Activated CD8-positive, alpha-beta T cell treated with anti-CD3 and anti-CD28 coated beads for 36 hours (primary cell): ENCODE measurements around the gene TBC1D13. TPM values are rescaled to one million over a fixed set of nuclear protein-coding genes. Genes with fewer than 3 reads are reported as not detected.

Experiments used
- ATAC-seq: fragments of 200-7000 bp; cut with Tn5 transposase; one replicate; pipeline ENCODE4 v1.10.0; 2021; ENCODE audit warnings: mild to moderate bottlenecking, moderate library complexity
- CTCF ChIA-PET: fragments of 350-600 bp; sonication (Branson Sonifier 250); formaldehyde crosslinking; loops from one replicate; lab custom pipeline; 2021; ENCODE audit warnings: antibody characterized with exemption; lab: Charles Lee
- POLR2A ChIA-PET: fragments of 350-600 bp; sonication (Branson Sonifier 250); formaldehyde crosslinking; loops from one replicate; lab custom pipeline; 2021; ENCODE audit warnings: antibody characterized with exemption; lab: Charles Lee
- DNase-seq: peaks from one replicate; pipeline ENCODE4 v3.0.0-alpha.2; 2020
- H3K27ac Mint-ChIP-seq: one replicate; pipeline ENCODE4 v1.8.0; 2021; ENCODE audit warnings: mild to moderate bottlenecking, mixed read lengths
- H3K27me3 Mint-ChIP-seq: one replicate; pipeline ENCODE4 v1.8.0; 2021; ENCODE audit warnings: mixed read lengths
- H3K36me3 Mint-ChIP-seq: one replicate; pipeline ENCODE4 v1.8.0; 2021; ENCODE audit warnings: low read depth, mixed read lengths
- H3K4me1 Mint-ChIP-seq: one replicate; pipeline ENCODE4 v1.8.0; 2021; ENCODE audit warnings: low read depth, mixed read lengths
- H3K4me3 Mint-ChIP-seq: one replicate; pipeline ENCODE4 v1.8.0; 2021; ENCODE audit warnings: mild to moderate bottlenecking, moderate library complexity, mixed read lengths
- H3K9me3 Mint-ChIP-seq: one replicate; pipeline ENCODE4 v1.8.0; 2021; ENCODE audit warnings: mixed read lengths
- intact Hi-C: fragments of 100-400 bp; cut with micrococcal nuclease; formaldehyde crosslinking; loops from one replicate; pipeline ENCODE4 v1.10.0; 2022
- total RNA-seq, 2 experiments: library from RNA; stranded (reverse); gene quantifications; one replicate each; pipeline ENCODE4 v1.2.3, GENCODE V29; 2021
- TF ChIP-seq, protein P1 (sequence below): fragments of 200-600 bp; IDR thresholded peaks from one replicate; pipeline ENCODE4 v1.8.0; 2022; ENCODE audit warnings: antibody characterized with exemption, mild to moderate bottlenecking

Gene TBC1D13
- total RNA-seq, 2 experiments from 2014 or later, result 11.7 to 12.5 TPM

GRCh38 chr9:128765499-128765898 is 21.6 kb upstream of the TBC1D13 start:
- no peaks in the 10 kb centered on the region for H3K36me3 Mint-ChIP-seq
- ATAC-seq (no peak), DNase-seq (no peak)
- TF ChIP-seq, protein P1, sequence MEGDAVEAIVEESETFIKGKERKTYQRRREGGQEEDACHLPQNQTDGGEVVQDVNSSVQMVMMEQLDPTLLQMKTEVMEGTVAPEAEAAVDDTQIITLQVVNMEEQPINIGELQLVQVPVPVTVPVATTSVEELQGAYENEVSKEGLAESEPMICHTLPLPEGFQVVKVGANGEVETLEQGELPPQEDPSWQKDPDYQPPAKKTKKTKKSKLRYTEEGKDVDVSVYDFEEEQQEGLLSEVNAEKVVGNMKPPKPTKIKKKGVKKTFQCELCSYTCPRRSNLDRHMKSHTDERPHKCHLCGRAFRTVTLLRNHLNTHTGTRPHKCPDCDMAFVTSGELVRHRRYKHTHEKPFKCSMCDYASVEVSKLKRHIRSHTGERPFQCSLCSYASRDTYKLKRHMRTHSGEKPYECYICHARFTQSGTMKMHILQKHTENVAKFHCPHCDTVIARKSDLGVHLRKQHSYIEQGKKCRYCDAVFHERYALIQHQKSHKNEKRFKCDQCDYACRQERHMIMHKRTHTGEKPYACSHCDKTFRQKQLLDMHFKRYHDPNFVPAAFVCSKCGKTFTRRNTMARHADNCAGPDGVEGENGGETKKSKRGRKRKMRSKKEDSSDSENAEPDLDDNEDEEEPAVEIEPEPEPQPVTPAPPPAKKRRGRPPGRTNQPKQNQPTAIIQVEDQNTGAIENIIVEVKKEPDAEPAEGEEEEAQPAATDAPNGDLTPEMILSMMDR, result no peak
- POLR2A ChIA-PET, result no interaction called here
- CTCF ChIA-PET, result interaction anchor here (1.0 to 1.5 kb wide), 2 partner anchors 40 to 163 kb away, joined by 3 read pairs; no protein-coding TSS in a partner anchor
- H3K27me3 Mint-ChIP-seq, result no peaks in the 10 kb centered on the region
- H3K4me3 Mint-ChIP-seq, result no peak overlapping the region
- intact Hi-C loops, result no loop called here
- H3K27ac Mint-ChIP-seq, result no peak overlapping the region
- H3K4me1 Mint-ChIP-seq, result peaks cover 18% of the 10 kb centered on the region
- no peaks in the 10 kb centered on the region for H3K9me3 Mint-ChIP-seq

DNA sequence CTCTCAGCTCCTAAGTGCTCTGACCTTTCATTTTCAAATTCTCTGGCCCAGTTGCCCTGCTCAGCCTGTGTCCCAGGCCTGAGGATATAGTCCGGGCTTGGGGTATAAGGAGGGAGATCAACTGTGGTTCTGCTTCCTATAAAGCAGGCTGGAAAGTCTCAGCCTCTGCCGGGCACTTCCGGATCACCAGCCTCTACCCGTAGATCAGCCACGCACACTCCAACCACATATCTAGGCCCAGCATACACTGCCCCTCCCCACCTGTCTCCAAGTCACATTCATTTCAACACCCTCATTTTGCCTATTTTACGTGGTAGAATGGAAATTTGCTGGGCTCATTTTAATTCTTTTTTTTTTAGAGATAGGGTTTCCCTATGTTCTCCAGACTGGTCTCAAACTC is 18.4 kb upstream of the TBC1D13 start:
- Mint-ChIP-seq H3K9me3 (no peaks in the 10 kb centered on the region), H3K4me3 (no peak overlapping the region), H3K4me1 (peaks cover 22% of the 10 kb centered on the region), H3K27me3 (no peaks in the 10 kb centered on the region), H3K36me3 (no peaks in the 10 kb centered on the region), H3K27ac (no peak overlapping the region)
- ATAC-seq, result no peak
- intact Hi-C loops, result no loop called here
- CTCF ChIA-PET, result interaction anchor here (1.6 kb wide), 1 partner anchor 67 kb away, joined by 6 read pairs; the partner anchor contains the start of gene PKN3
- TF ChIP-seq, protein P1, result no peak
- POLR2A ChIA-PET, result interaction anchor here (1.4 kb wide), 1 partner anchor 24 kb away, joined by 5 read pairs; no protein-coding TSS in a partner anchor
- DNase-seq, result no peak

GRCh38 chr9:128770286-128771030 is 16.6 kb upstream of the TBC1D13 start:
- no peak for DNase-seq
- POLR2A ChIA-PET, result interaction anchor here (0.9 to 1.1 kb wide), 3 partner anchors 12 to 812 kb away, joined by 3 to 4 read pairs (median 3); partner anchors contain the start of gene GLE1
- H3K9me3 Mint-ChIP-seq, result no peaks in the 10 kb centered on the region
- H3K27me3 Mint-ChIP-seq, result no peaks in the 10 kb centered on the region
- no peak for ATAC-seq
- peak overlapping the region; percentile 93 for H3K27ac Mint-ChIP-seq
- peaks cover 18% of the 10 kb centered on the region for H3K4me1 Mint-ChIP-seq
- TF ChIP-seq, protein P1, result no peak
- intact Hi-C loops, result no loop called here
- peak overlapping the region; percentile 93 for H3K4me3 Mint-ChIP-seq
- H3K36me3 Mint-ChIP-seq, result no peaks in the 10 kb centered on the region
- CTCF ChIA-PET, result interaction anchor here (0.9 to 1.1 kb wide), 3 partner anchors 48 to 118 kb away, joined by 3 to 5 read pairs (median 5); partner anchors contain the start of genes ENDOG and PKN3

DNA sequence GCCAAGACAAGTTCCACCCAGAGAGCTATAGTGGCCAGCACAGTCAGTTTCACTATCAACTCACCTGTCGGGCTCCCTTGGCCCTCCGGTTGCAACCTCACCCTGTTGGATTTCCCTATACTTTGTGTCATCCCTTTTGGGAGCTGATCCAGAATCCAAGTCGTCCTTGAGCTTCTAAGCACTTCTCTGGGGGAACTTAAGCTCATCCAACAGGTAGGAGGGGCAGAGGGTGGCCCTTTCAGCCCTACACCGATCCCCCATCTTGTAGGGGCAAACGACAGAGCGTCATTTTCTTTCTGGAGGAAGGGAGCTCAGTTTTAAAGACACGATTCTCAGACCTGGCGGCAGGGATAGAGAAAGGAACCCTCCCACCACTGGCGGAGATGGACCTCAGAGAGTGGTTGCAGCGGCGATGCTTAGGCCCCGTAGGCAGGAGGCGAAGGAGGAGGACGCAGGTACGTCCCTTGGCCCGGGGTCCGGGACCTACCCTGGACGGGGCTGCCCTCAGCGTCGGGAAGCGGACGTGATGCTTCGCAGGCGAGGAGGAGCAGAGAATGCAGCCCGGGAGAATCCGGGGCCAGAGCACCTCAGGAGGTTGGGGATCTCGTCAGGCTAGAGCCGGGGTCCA is 15.8 kb upstream of the TBC1D13 start:
- ChIA-PET POLR2A (interaction anchor here (0.6 to 1.8 kb wide), 8 partner anchors 9 to 811 kb away, joined by 3 to 5 read pairs (median 4); partner anchors contain the start of gene GLE1), CTCF (interaction anchor here (0.9 to 1.2 kb wide), 4 partner anchors 47 to 332 kb away, joined by 3 to 5 read pairs (median 4); partner anchors contain the start of genes ENDOG and PKN3)
- peaks cover 2% of the 10 kb centered on the region for H3K9me3 Mint-ChIP-seq
- H3K27me3 Mint-ChIP-seq, result no peaks in the 10 kb centered on the region
- no peaks in the 10 kb centered on the region for H3K36me3 Mint-ChIP-seq
- peak overlapping the region; percentile 93 for H3K4me3 Mint-ChIP-seq
- TF ChIP-seq, protein P1, result no peak
- DNase-seq (peak; percentile 29), ATAC-seq (peak; percentile 32)
- intact Hi-C loops, result no loop called here
- peaks cover 18% of the 10 kb centered on the region for H3K4me1 Mint-ChIP-seq
- H3K27ac Mint-ChIP-seq, result peak overlapping the region; percentile 93
